GM19463 (cell line): ENCODE results near the gene SLC6A2.

ENCODE experiments used
- ATAC-seq: cut with Tn5 transposase; IDR thresholded peaks from one replicate; pipeline ENCODE4 v1.9.1; 2021; ENCODE audit warnings: mild to moderate bottlenecking, moderate library complexity; ENCODE audit not compliant: unreplicated experiment

Gene SLC6A2

GRCh38 chr16:55647343-55647742 lies 8.4 kb upstream of the SLC6A2 start:
- no peak for ATAC-seq

- ATAC-seq = no peak
Measured at GRCh38 chr16:55647798-55648197, 8.0 kb upstream of the SLC6A2 start.

- no peak for ATAC-seq
Measured at GRCh38 chr16:55651841-55652824, 3.7 kb upstream of the SLC6A2 start.

- no peak for ATAC-seq
Measured at GRCh38 chr16:55653106-55653505, 2.7 kb upstream of the SLC6A2 start.

- ATAC-seq = no peak
Measured at GRCh38 chr16:55655381-55655896, 349 bp upstream of the SLC6A2 start.

- no peak for ATAC-seq
Measured at GRCh38 chr16:55656691-55657092, 904 bp downstream of the SLC6A2 start.

- no peak for ATAC-seq
Measured at GRCh38 chr16:55657616-55658015, 1.8 kb downstream of the SLC6A2 start.

GRCh38 chr16:55658898-55659420 lies 3.2 kb downstream of the SLC6A2 start:
- no peak for ATAC-seq

GRCh38 chr16:55660026-55660425 lies 4.2 kb downstream of the SLC6A2 start:
- ATAC-seq = no peak

- ATAC-seq = no peak
Measured at GRCh38 chr16:55660828-55661227, 5.0 kb downstream of the SLC6A2 start.

GRCh38 chr16:55661941-55662643 lies 6.3 kb downstream of the SLC6A2 start:
- ATAC-seq = no peak

GRCh38 chr16:55662644-55663031 lies 6.8 kb downstream of the SLC6A2 start:
- ATAC-seq = no peak

GRCh38 chr16:55663225-55663624 lies 7.4 kb downstream of the SLC6A2 start:
- no peak for ATAC-seq

GRCh38 chr16:55663765-55664677 lies 8.2 kb downstream of the SLC6A2 start:
- no peak for ATAC-seq

- ATAC-seq = no peak
Measured at GRCh38 chr16:55664786-55665407, 9.1 kb downstream of the SLC6A2 start.

GRCh38 chr16:55665511-55665910 lies 9.7 kb downstream of the SLC6A2 start:
- ATAC-seq = no peak

GRCh38 chr16:55666012-55666411 lies 10.2 kb downstream of the SLC6A2 start:
- ATAC-seq = no peak

- no peak for ATAC-seq
Measured at GRCh38 chr16:55667753-55668152, 12.0 kb downstream of the SLC6A2 start.

- no peak for ATAC-seq
Measured at GRCh38 chr16:55668340-55669281, 12.8 kb downstream of the SLC6A2 start.
